ENCODE measurements around the gene FLOT2.

DNA sequence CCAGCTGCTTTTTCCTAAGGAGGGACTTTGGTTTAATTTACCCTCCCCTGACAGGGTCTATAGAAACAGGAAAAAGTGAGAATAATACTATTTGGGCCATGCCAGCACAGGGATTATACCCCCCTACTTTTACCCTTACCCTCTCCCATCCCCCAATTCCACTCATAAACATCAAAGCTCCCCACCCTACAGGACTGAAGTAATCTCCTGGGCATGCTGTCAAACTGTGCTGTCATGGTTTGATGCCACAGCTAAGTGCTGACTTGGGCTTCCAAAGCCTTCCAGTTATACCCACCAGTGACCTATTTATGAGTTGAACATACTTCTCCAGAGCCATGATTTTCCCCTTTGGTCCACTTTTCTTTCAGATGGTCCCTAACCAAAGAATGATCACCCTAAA lies 41.0 kb upstream of the FLOT2 start:
- no peak for TF ChIP-seq POLR2A (IDR thresholded peaks at IDR 0.05)
- TF ChIP-seq, protein P1, sequence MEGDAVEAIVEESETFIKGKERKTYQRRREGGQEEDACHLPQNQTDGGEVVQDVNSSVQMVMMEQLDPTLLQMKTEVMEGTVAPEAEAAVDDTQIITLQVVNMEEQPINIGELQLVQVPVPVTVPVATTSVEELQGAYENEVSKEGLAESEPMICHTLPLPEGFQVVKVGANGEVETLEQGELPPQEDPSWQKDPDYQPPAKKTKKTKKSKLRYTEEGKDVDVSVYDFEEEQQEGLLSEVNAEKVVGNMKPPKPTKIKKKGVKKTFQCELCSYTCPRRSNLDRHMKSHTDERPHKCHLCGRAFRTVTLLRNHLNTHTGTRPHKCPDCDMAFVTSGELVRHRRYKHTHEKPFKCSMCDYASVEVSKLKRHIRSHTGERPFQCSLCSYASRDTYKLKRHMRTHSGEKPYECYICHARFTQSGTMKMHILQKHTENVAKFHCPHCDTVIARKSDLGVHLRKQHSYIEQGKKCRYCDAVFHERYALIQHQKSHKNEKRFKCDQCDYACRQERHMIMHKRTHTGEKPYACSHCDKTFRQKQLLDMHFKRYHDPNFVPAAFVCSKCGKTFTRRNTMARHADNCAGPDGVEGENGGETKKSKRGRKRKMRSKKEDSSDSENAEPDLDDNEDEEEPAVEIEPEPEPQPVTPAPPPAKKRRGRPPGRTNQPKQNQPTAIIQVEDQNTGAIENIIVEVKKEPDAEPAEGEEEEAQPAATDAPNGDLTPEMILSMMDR (IDR thresholded peaks at IDR 0.05): no peak
